GM12878 (cell line): ENCODE results near the gene GPR146. TPM values are rescaled to one million over a fixed set of nuclear protein-coding genes. Genes with fewer than 3 reads are reported as not detected.

Experiments
- ATAC-seq: fragments of 200-7000 bp; cut with Tn5 transposase; 3 replicates; pipeline ENCODE4 v1.9.1; 2020; ENCODE audit warnings: mild to moderate bottlenecking, moderate library complexity
- BruUV-seq: library from RNA; stranded (reverse); fragments of 400-500 nt; replicated peaks from 2 replicates; lab custom pipeline; 2021; lab: Mats Ljungman, UMichigan
- CTCF ChIA-PET: fragments of 300-600 bp; sonication (Branson Sonifier 250); formaldehyde crosslinking; extraction: SDS; loops from one replicate; lab custom pipeline; 2021; ENCODE audit warnings: inconsistent platforms; lab: Yijun Ruan, JAX
- POLR2A ChIA-PET: fragments of 350-600 bp; formaldehyde crosslinking; extraction: SDS; loops from one replicate; lab custom pipeline; 2021; ENCODE audit warnings: inconsistent platforms; lab: Charles Lee
- RAD21 ChIA-PET: fragments of 300-600 bp; sonication (Branson Sonifier 250); formaldehyde crosslinking; loops from one replicate; lab custom pipeline; 2023; ENCODE audit warnings: antibody characterized with exemption; ENCODE audit not compliant: unreplicated experiment; lab: Charles Lee
- SMC1A ChIA-PET: fragments of 300-600 bp; sonication (Branson Sonifier 250); formaldehyde crosslinking; loops from one replicate; lab custom pipeline; 2023; ENCODE audit not compliant: unreplicated experiment, uncharacterized antibody; lab: Charles Lee
- DNase-seq: peaks from one replicate; pipeline ENCODE4 v3.0.0-alpha.2; 2011; ENCODE audit warnings: low read depth, low spot score
- FAIRE-seq: peaks from 3 replicates; lab custom pipeline; 2011; peaks lifted over from hg19 to GRCh38; lab: Jason Lieb, UNC
- H2AFZ ChIP-seq: 2 replicates; pipeline ENCODE4 v1.6.0; 2011; ENCODE audit warnings: low read depth, low read length, control low read depth; ENCODE audit not compliant: control insufficient read depth
- H3K27ac ChIP-seq: 2 replicates; pipeline ENCODE4 v1.5.1; 2011; ENCODE audit warnings: control low read depth; ENCODE audit not compliant: control insufficient read depth, insufficient read depth
- H3K27me3 ChIP-seq, 2 experiments: replicated peaks in 1 of 2; 2 replicates each; pipeline versions ENCODE4 v1.6.0 to v1.6.1; 2011; ENCODE audit warnings: low read length in 1 of 2; ENCODE audit not compliant: control insufficient read depth in 2 of 2, insufficient read depth in 2 of 2
- H3K36me3 ChIP-seq, 2 experiments: 2 replicates each; pipeline ENCODE4 v1.5.1; 2011; ENCODE audit warnings: low read length in 1 of 2; ENCODE audit not compliant: control insufficient read depth in 2 of 2, insufficient read depth in 2 of 2
- H3K4me1 ChIP-seq: 2 replicates; pipeline ENCODE4 v1.6.1; 2011; ENCODE audit warnings: mild to moderate bottlenecking, low read length, moderate library complexity, mixed read lengths; ENCODE audit not compliant: control insufficient read depth, insufficient read depth
- H3K4me2 ChIP-seq: 2 replicates; pipeline ENCODE4 v1.6.0; 2011; ENCODE audit warnings: control low read depth; ENCODE audit not compliant: control insufficient read depth, insufficient read depth
- H3K4me3 ChIP-seq: fragments of 200-600 bp; sonication (generic); 2 replicates; pipeline ENCODE4 v1.5.1; 2016
- H3K79me2 ChIP-seq: 2 replicates; pipeline ENCODE4 v1.6.0; 2011; ENCODE audit warnings: low read length; ENCODE audit not compliant: control insufficient read depth, insufficient read depth
- H3K9ac ChIP-seq: 2 replicates; pipeline ENCODE4 v1.8.0; 2011; ENCODE audit warnings: low read length, control low read depth, mixed read lengths; ENCODE audit not compliant: control insufficient read depth, insufficient read depth
- H3K9me3 ChIP-seq: replicated peaks from 3 replicates; pipeline ENCODE4 v1.5.1; 2011; ENCODE audit warnings: mild to moderate bottlenecking, low read length; ENCODE audit not compliant: control insufficient read depth, insufficient read depth
- H4K20me1 ChIP-seq: 2 replicates; pipeline ENCODE4 v1.6.0; 2011; ENCODE audit not compliant: control insufficient read depth, insufficient read depth
- ATF7 ChIP-seq: fragments of 450-650 bp; IDR thresholded peaks from 2 replicates; pipeline ENCODE4 v1.6.1; 2016; ENCODE audit warnings: low read depth, mild to moderate bottlenecking
- CBX5 ChIP-seq: sonication (generic); IDR thresholded peaks from 2 replicates; pipeline ENCODE4 v1.6.1; 2016; ENCODE audit warnings: low read depth, moderate library complexity, mild to moderate bottlenecking, inconsistent platforms
- CEBPB ChIP-seq, 2 experiments: fragments of 150-350 bp in 1 of 2; IDR thresholded peaks; 2 replicates each; pipeline ENCODE4 v1.6.1; 2012 to 2014; ENCODE audit warnings: low read depth in 2 of 2, low read length in 2 of 2, borderline replicate concordance in 1 of 2, inconsistent platforms in 1 of 2
- HCFC1 ChIP-seq: fragments of 150-350 bp; IDR thresholded peaks from 2 replicates; pipeline ENCODE4 v1.6.1; 2014; ENCODE audit warnings: low read length
- JUNB ChIP-seq: IDR thresholded peaks from 2 replicates; pipeline ENCODE4 v1.6.1; 2016; ENCODE audit warnings: antibody characterized with exemption, mild to moderate bottlenecking
- KDM1A ChIP-seq: fragments of 200-600 bp; sonication (generic); IDR thresholded peaks from 2 replicates; pipeline ENCODE4 v1.6.1; 2016; ENCODE audit warnings: borderline replicate concordance
- NBN ChIP-seq: fragments of 450-650 bp; IDR thresholded peaks from 2 replicates; pipeline ENCODE4 v1.6.1; 2016
- NR2C1 ChIP-seq: fragments of 450-650 bp; IDR thresholded peaks from 2 replicates; pipeline ENCODE4 v1.6.1; 2017; ENCODE audit warnings: antibody characterized with exemption, mild to moderate bottlenecking, moderate library complexity
- PAX5 ChIP-seq: IDR thresholded peaks from 2 replicates; pipeline ENCODE4 v1.6.1; 2011; ENCODE audit warnings: low read depth, low read length, borderline replicate concordance
- RFX5 ChIP-seq: IDR thresholded peaks from 2 replicates; pipeline ENCODE4 v1.6.1; 2011; ENCODE audit warnings: low read depth, low read length, improper control_type of control experiment
- SMAD5 ChIP-seq: IDR thresholded peaks from 2 replicates; pipeline ENCODE4 v1.6.1; 2016; ENCODE audit warnings: antibody characterized with exemption, low read depth
- SP1 ChIP-seq: IDR thresholded peaks from one replicate; pipeline ENCODE4 v1.6.1; 2011; ENCODE audit warnings: low read depth, low read length
- SREBF2 ChIP-seq: IDR thresholded peaks from 2 replicates; pipeline ENCODE4 v1.6.1; 2012; ENCODE audit warnings: mild to moderate bottlenecking, low read length
- TAF1 ChIP-seq: IDR thresholded peaks from 2 replicates; pipeline ENCODE4 v1.6.1; 2011; ENCODE audit warnings: mild to moderate bottlenecking, low read depth, low read length, borderline replicate concordance
- TARDBP ChIP-seq: IDR thresholded peaks from 2 replicates; pipeline ENCODE4 v1.6.1; 2016; ENCODE audit warnings: borderline replicate concordance
- WGBS: methylation state at CpG from one replicate; pipeline ENCODE4 v1.1.6; 2016; ENCODE audit warnings: low lambda C conversion rate; ENCODE audit not compliant: insufficient replicate concordance, insufficient coverage; ENCODE audit errors: missing lambda C conversion rate; 5-methylcytosine and 5-hydroxymethylcytosine counted together
- in situ Hi-C: fragments of 300-500 bp; cut with MboI; formaldehyde crosslinking; loops from 9 replicates; pipeline ENCODE4 v1.14.3; 2018; ENCODE audit warnings: mixed read lengths
- intact Hi-C: fragments of 100-400 bp; cut with micrococcal nuclease; formaldehyde crosslinking; loops from one replicate; pipeline ENCODE4 v1.14.2; 2022; ENCODE audit not compliant: unreplicated experiment
- polyA plus RNA-seq, 11 experiments: library from polyadenylated mRNA; depleted of rRNA in 4 of 11; unstranded in 6 of 11; stranded (reverse) in 5 of 11; fragments of >200 nt; fragmentation: Nextera tagmentation in 4 of 11; fragmentation: Illumina TruSeq in 1 of 11; extraction: Ambion mirVana in 4 of 11; extraction: Trizol in 1 of 11; gene quantifications; 1 replicate in 1 of 11; 2 replicates in 10 of 11; pipeline versions ENCODE4 v1.2.1 to v1.2.3, GENCODE V29; 2011 to 2016; ENCODE audit warnings: inconsistent platforms in 2 of 11, missing spikeins in 2 of 11, low read depth in 1 of 11
- total RNA-seq, 4 experiments: library from RNA; depleted of rRNA in 3 of 4; stranded (reverse); fragments of >200 nt in 3 of 4; fragmentation: Illumina TruSeq in 1 of 4; extraction: Trizol in 1 of 4; gene quantifications; 2 replicates each; pipeline versions ENCODE4 v1.2.1 to v1.2.3, GENCODE V29; 2013 to 2021
- TF ChIP-seq, protein P1 (sequence below), 3 experiments: IDR thresholded peaks in 2 of 3; conservative IDR thresholded peaks in 1 of 3; 2 replicates each; pipeline ENCODE4 v1.5.1; 2011; ENCODE audit warnings: low read depth in 3 of 3, low read length in 3 of 3, mild to moderate bottlenecking in 3 of 3, control low read depth in 2 of 3, moderate library complexity in 2 of 3, inconsistent platforms in 1 of 3, mixed read lengths in 1 of 3; ENCODE audit not compliant: control insufficient read depth in 2 of 3, insufficient read depth in 1 of 3; ENCODE audit errors: extremely low read depth in 1 of 3
- TF ChIP-seq, protein P2 (sequence below): IDR thresholded peaks from 2 replicates; pipeline ENCODE4 v1.6.1; 2012; ENCODE audit warnings: low read depth, low read length, improper control_type of control experiment
- TF ChIP-seq, protein P3 (sequence below): fragments of 450-650 bp; IDR thresholded peaks from 2 replicates; pipeline ENCODE4 v1.6.1; 2018; ENCODE audit warnings: mild to moderate bottlenecking, low read depth, moderate library complexity; ENCODE audit not compliant: partially characterized antibody

Gene GPR146
- total and polyA plus RNA-seq, 10 of the 15 experiments (the other 5 are each of a cell fraction or from before 2014, with no cell fraction given), result 0.19 to 12.0 (median 0.54) TPM; not detected in 2

DNA sequence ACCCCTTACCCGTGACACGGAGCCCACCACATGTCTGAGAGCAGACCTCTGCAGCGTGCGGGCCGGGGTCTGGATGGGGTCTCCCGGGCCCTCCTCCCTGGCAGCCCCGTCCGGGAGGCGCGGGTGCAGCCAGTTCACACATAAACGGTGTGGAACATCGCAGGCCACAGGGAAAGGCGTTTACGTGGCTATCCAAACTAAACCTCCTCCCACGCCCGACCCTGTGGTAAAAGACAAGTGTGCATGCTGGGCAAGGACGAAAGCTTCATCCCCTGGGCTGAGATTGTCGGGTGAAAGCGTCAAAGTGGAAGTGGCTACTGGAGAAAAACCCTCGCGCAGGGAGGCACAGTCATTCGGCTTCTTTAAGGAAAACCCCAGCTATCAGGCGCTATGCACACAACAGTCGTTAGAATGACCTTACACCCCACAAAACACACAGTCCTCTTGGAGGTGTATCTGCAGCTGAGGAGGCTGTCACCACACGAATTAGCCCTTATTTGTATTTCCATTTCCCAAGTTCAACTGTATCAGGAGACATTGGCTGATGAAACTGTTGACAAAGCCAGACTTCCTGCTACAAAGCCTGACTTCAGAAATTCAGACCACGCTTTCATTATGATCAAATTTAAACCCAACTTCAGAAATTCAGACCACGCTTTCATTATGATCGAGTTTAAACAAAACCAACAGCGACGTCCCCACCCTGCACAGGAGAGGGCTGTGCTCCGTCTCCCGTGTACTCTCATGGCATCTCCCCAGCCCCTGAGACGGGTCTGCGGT is 58.9 kb downstream of the GPR146 start:
- H3K4me2 ChIP-seq, result peak overlapping the region; percentile 55
- H4K20me1 ChIP-seq, result no peaks in the 10 kb centered on the region
- H3K79me2 ChIP-seq, result peaks cover 5% of the 10 kb centered on the region
- CTCF ChIA-PET, result interaction anchor here (1.0 to 6.1 kb wide), 12 partner anchors 16 to 110 kb away, joined by 3 to 77 read pairs (median 6); partner anchors contain the start of gene GPER1
- POLR2A ChIA-PET, result interaction anchor here (1.1 to 5.1 kb wide), 5 partner anchors 10 to 40 kb away, joined by 3 to 36 read pairs (median 4); partner anchors contain the start of gene GPER1
- H3K27me3 ChIP-seq, result no peaks in the 10 kb centered on the region
- H3K9me3 ChIP-seq, result no peaks in the 10 kb centered on the region; the same call in 2 of the 3 replicates
- FAIRE-seq (peak; percentile 91), ATAC-seq (peak; percentile 79), DNase-seq (peak; percentile 73)
- peaks cover 1 to 2% of the 10 kb centered on the region in 2 experiments; a peak in 3 of 4 replicates for H3K36me3 ChIP-seq
- SMC1A ChIA-PET, result interaction anchor here (0.7 to 5.1 kb wide), 15 partner anchors 8 to 125 kb away, joined by 3 to 38 read pairs (median 5); partner anchors contain the start of genes GPER1 and ZFAND2A
- no TSS peak for BruUV-seq
- peak overlapping the region; percentile 49 for H3K9ac ChIP-seq
- in situ Hi-C loops (no loop called here), intact Hi-C loops (loop anchor here (1.0 to 2.0 kb wide), 2 partner anchors 16 to 35 kb away; a partner anchor contains a TSS)
- H3K4me3 ChIP-seq, result peak overlapping the region; percentile 64
- RAD21 ChIA-PET, result interaction anchor here (0.9 to 4.0 kb wide), 10 partner anchors 8 to 129 kb away, joined by 3 to 41 read pairs (median 6); partner anchors contain the start of gene GPER1
- peak overlapping the region; percentile 70 for H3K27ac ChIP-seq
- peaks cover 33% of the 10 kb centered on the region for H3K4me1 ChIP-seq
- peak overlapping the region; percentile 63 for H2AFZ ChIP-seq
- WGBS, result 2% methylated on average over 34 of the region's 34 CpGs
- TF ChIP-seq TAF1 (0 out of 2 replicates have a peak, but pooled peaks have one; percentile 27), RFX5 (no peak), CBX5 (no peak), NR2C1 (no peak; the same call in 1 of the 2 replicates), SMAD5 (no peak), CEBPB (IDR thresholded peaks at IDR 0.05; ENCODE audit: borderline replicate concordance in 1 of 2, low read depth in 2 of 2, low read length in 2 of 2) (no peak), TARDBP (no peak), JUNB (peak; percentile 92), PAX5 (peak; percentile 16; the same call in 1 of the 2 replicates), HCFC1 (no peak), KDM1A (no peak), NBN (peak; percentile 78; the same call in 1 of the 2 replicates), SP1 (no peak), SREBF2 (no peak), ATF7 (peak; percentile 55; the same call in 1 of the 2 replicates)
- TF ChIP-seq, protein P1, sequence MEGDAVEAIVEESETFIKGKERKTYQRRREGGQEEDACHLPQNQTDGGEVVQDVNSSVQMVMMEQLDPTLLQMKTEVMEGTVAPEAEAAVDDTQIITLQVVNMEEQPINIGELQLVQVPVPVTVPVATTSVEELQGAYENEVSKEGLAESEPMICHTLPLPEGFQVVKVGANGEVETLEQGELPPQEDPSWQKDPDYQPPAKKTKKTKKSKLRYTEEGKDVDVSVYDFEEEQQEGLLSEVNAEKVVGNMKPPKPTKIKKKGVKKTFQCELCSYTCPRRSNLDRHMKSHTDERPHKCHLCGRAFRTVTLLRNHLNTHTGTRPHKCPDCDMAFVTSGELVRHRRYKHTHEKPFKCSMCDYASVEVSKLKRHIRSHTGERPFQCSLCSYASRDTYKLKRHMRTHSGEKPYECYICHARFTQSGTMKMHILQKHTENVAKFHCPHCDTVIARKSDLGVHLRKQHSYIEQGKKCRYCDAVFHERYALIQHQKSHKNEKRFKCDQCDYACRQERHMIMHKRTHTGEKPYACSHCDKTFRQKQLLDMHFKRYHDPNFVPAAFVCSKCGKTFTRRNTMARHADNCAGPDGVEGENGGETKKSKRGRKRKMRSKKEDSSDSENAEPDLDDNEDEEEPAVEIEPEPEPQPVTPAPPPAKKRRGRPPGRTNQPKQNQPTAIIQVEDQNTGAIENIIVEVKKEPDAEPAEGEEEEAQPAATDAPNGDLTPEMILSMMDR (IDR thresholded peaks at IDR 0.05 in 2 of 3, conservative IDR thresholded peaks at IDR 0.05 in 1 of 3; ENCODE audit: control insufficient read depth in 2 of 3, extremely low read depth in 1 of 3, insufficient read depth in 1 of 3, low read depth in 3 of 3, low read length in 3 of 3), result no peak
- TF ChIP-seq, protein P2, sequence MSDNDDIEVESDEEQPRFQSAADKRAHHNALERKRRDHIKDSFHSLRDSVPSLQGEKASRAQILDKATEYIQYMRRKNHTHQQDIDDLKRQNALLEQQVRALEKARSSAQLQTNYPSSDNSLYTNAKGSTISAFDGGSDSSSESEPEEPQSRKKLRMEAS, result peak; percentile 11; the same call in 1 of the 2 replicates
- TF ChIP-seq, protein P3, sequence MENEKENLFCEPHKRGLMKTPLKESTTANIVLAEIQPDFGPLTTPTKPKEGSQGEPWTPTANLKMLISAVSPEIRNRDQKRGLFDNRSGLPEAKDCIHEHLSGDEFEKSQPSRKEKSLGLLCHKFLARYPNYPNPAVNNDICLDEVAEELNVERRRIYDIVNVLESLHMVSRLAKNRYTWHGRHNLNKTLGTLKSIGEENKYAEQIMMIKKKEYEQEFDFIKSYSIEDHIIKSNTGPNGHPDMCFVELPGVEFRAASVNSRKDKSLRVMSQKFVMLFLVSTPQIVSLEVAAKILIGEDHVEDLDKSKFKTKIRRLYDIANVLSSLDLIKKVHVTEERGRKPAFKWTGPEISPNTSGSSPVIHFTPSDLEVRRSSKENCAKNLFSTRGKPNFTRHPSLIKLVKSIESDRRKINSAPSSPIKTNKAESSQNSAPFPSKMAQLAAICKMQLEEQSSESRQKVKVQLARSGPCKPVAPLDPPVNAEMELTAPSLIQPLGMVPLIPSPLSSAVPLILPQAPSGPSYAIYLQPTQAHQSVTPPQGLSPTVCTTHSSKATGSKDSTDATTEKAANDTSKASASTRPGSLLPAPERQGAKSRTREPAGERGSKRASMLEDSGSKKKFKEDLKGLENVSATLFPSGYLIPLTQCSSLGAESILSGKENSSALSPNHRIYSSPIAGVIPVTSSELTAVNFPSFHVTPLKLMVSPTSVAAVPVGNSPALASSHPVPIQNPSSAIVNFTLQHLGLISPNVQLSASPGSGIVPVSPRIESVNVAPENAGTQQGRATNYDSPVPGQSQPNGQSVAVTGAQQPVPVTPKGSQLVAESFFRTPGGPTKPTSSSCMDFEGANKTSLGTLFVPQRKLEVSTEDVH, result no peak
